Measurements from ENCODE around the gene ASTN1.

Gene ASTN1

DNA sequence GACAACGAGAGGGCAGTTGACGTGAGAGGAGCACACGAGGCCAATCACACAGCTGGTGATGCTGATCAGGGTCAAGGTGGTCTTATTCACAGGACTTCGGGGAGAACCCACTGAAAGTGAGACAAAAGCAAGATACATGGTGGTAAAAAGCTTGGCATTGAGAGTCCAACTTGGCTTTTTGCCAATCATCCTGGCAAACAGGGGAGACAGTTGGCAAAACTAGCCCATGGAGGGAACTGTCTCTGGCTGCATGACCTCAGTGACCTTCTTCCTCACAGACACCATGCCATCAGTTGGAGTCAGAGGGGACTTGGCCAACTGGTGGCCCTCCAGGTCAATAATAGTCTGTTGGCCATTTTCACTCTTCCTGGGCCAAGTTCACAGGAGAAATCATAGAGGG, 139.9 kb downstream of the ASTN1 start:
- no peak for DNase-seq

DNA sequence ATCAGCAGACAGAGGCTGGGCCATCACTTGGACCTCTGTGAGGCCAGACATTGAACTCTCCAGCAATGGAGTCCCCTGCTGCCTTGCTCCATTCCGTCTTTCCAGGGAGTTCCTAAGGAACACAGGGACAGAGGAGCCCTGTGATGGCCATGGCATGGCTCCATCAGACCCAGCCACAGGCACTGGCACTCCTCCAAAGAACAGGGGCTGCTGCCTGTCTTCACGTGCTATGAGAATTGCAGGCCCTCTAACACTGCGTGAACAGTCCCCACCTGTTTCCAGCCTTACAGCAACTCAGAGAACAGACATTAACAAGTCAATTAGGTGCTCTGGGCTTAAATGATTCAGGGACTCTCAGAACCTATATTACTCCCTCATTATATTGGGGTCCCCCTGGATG, 140.8 kb downstream of the ASTN1 start:
- DNase-seq, result no peak

DNA sequence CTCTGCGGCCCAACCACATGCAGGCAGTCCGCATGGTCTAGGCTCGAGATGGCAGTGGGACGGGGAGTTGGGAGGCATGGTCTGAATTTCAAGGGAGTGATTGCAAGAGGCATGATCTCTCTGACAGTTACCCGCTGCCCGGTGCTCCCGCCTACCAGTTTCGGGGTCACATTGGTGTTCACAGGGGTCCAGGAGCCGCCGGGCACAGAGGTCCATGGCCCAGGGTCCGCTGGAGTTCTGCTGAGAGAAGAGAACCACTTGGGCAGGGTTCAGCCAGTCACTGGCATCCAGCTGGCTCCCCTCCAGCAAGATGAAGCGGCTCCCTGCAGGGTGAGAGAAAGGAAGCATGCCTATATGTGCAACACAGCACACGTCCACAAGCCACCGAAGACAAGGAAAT, 141.3 kb downstream of the ASTN1 start:
- DNase-seq, result no peak

DNA sequence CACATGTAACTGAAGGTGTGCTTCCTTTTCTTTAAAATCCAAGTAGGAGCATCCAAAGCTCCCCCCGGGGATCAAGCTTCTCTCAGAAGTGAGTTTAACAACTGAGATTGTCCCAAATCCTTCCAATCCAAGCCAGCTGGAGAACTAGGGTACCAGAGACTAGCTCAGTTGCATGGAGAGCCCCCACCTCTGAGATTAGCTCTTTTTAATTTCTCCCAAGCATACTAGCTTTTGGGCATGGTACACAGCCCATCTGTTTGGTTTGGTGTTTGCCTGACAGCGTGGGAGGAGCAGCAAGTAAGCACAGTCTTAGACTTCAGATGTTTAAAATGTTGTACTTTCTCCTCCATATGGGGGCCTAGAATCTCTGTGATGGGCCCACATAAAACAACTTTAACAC, 142.8 kb downstream of the ASTN1 start:
- no peak for DNase-seq

DNA sequence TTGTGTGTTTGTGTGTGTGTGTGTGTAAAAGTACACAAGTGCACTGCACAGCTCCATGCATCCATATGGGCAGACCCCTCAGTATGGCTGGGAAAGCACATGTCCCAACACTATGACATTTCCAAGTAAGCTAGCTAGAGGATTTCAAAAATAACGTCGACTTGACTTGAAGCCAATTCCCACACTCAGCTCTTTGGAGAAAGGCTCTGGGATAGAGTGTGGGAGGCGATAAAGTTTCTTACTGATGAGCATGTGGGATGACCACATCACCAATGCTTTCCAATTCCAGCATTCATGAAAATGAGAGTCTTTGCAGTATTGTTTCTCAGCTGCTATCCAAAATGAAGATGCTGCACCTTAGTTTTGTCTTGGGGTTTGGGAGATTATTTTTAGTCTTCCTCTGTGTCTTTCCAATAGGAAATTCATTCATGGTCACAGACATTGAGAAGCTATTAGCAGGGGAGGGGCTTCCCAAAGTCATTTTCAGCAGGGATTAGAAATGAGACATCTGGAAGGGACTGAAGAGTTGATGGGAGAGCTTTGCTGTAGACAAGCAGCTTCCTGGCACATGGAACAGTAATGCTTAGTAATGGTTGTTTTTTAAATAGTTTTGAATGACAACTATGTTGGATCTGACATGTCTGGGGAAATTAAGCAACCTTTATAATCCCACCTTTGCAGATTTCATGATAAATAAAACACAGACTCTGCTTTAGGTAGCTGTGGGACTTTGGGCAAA, 143.5 kb downstream of the ASTN1 start:
- DNase-seq, result no peak

DNA sequence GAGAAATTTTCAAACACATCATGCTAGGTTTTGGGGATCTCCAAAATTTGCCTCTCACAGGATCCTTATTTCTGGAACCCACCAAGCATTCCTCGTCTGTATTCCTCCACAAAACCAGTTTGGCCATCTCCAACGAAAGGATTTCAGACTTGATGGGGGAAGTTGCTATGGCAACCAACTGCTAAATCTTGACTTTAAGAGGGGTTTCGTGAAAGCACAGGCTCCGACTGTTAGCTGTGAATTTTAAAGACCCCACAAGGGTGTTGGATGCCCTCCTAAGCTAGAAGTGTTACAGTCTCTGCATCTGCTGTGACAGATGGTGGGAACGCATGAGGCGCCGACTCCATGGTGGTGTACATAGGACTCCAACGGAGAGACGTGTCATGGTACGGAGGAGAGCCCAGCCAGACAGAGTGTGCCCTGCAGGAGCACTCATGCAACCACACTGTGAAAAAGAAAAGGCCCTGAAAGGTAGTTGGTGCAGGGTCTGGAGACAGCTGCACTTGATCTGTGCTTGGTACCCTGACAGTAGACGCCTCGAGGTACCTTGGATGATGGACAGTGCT, 147.1 kb downstream of the ASTN1 start:
- DNase-seq, result no peak

DNA sequence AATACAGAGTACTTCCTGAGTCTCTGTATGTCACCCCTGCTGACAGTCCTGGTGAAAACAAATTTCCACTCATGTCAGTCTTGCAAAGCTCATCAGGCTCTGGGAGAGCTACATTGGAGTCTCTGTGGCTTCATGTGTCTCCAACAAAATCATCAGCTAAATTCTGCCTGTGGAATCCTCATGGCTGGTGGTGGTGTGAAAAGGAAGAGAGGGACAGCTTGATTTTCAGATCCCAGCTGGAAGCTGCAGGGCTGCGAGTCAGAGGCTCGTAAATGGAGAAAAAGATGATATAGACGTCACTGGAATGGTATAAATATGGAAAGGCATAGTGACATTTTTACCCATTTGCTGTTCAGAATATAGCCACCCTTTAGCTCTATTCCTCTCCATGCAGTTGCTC, 150.2 kb downstream of the ASTN1 start:
- no peak for DNase-seq

DNA sequence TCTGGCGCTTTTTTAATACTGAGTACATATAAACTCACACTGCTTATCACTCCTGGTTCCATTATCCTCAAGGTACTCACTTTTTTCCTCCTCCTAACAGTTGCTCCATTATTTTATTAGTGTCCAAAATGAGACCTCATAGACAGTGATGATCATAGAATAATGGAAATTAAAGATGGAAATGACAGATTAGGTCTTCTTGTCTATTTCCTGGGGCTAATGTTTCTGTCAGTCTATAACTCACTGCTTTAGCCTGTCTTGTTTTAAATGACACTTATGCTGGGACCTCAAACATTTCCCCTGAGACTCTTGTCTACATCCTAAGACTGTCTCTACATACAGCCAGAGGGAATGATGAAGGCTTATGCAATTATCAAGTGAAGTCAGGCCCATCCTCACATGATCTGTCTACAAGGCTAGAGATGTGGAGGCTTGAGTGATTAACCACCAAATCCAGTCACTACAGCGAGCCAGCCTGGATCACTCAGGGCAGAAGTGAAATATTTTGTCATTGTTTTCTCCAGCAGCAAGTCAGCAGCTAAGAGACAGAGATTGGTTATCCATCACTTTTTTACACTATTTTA, 152.1 kb downstream of the ASTN1 start:
- no peak for DNase-seq

DNA sequence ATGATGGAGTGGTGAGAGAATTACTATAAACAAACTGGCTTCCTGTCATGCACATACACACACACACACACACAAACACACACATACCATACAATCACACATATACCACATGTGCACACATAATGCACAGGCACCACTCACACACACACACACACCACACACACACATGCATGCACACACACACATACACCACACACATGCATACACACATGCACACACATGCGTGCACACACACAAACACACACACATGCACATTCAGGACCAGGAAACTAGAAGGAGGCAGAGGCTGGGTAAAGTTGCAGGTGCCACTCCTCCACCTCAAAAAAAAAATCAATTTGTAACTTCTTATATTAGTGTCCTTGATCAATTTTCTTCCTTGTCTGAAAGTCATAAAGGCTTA, 153.0 kb downstream of the ASTN1 start:
- no peak for DNase-seq

DNA sequence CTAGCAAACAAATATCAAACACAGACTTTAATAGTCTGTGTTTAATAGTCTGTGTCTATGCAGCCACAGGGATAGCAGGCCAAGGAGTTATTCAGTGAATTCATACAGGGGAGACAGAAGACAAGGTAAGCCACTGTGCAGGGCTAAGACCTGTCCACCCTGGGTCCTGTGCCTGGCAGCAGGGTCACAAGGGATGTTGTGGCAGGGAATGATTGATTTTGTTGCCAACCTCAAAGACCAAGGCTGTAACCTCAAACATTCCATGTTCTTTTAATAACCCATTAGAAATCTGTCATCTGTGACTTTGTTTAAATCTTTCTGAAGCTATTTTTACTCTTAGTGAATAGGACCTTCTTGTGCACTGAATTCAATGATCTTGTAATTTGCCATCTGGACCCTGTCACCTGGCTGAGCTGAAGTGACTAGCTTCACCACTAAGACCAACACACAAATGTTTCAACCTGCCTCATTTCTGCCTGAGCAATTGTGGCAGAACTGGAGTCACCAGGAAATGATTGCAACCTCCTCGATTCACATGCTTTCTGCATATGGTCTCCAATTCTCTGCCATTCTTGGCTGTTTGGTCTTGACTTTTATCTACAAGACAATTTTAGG, 154.2 kb downstream of the ASTN1 start:
- DNase-seq, result no peak

DNA sequence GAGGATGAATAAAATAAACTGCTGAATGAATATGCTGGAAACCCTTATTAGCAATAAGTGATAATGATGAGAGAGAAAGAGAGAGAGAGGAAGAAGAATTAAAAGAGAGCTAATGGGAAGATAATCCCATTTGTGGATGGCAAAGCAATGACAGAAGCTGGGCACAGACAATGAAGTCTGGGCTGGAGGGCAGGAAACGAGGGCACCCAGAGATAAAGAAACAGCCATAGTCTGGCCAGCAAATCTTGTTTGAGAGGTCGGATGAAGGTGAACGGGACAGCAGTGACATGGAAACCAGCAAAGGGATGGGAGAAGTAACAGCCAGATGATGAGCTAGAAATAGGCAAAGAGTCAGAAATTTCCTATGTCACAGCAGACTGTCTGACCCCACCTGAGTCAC, 155.9 kb downstream of the ASTN1 start:
- DNase-seq, result no peak

DNA sequence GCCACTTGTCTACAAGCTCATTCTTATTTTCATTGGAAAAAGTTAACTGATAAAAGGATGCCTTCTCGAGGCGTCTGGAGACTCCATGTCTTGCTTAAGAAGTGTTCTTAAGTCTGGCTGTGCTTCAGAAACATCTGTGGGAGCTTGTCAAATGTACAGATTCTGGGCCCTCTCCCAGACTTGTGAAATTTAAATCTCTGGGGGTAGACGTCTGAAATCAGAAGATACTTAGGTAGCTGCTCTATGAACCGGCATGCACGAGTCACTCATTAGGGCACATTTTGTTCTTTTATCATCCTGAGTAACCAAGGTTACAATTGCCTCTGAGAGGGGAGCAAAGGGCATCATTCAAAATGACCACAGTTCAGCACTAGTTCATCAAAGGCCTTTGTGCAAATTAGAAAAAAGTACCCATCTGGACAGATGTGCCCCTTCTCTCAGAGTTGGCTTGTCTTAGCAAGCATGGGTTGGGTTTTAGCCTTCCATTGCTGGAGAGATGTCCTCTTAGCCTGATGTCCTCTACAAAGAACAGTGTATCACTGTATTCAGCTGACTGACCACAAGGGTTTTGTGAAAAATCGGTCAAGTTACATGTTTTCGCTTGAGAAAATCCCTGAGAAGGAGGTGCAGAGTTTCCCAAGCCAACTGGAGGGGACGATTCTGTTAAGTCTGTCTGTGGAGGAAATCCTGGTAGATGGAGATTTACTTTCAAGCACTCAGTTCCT, 156.9 kb downstream of the ASTN1 start:
- no peak for DNase-seq

DNA sequence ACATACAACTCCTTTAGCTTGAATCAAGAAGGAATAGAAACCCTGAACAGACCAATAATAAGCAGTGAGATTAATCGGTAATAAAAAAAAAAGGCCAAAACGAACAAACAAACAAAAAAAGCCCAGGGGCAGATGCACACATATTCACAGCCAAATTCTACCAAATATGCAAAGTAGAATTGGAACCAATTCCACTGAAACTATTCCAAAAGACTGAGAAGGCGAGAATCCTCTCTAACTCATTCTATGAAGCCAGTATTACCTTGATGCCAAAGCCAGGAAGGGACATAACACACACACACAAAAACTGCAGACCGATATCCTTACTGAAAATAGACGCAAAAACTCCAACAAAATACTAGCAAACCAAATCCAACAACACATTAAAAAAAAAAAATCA, 161.6 kb downstream of the ASTN1 start:
- no peak for DNase-seq

DNA sequence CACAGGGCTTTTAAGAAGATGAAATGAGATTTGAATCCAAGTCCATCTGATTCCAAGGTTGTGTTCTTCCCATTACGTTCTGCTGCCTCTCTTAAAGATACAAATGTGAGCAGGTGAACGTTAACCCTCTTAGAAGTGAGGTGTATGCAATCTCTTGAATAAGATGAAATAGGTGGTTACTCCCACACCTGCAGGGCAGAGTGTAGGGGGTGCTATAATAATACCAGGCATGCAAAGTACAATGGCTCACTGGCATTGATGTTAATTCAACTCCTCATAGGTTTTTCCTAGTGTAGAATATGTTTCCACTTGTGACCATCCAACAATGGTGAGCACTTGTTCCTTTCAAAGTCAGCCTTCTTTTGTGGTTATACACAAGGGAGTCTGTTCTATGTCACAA, 163.0 kb downstream of the ASTN1 start:
- DNase-seq, result no peak

DNA sequence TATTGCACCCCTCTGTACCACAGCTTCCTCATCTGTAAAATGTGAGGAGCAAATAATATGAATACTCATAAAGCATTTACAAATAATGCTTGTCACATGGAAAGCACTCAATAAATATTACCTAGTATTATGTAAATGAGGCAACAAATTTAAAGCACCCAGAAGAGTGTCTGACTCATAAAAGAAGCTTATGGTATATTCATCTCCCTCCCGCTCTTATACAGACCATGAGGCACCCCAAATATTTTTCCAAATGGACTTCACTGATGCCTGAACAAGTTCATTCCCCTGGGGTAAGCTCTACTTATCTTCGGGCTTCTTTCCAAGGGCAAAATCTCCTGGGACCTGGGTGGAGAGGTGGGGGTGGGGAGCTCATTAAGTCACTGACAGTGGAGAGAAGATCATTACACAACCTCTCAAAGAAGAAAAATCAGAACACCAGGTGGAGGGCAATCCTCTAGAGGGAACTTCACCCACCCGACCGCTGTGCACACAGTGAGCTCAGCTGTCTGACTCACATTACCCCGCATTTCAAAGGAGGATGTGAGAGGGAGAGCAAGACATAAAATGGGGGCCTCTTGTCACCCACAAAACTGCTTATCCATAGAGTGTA, 166.2 kb downstream of the ASTN1 start:
- DNase-seq, result no peak

DNA sequence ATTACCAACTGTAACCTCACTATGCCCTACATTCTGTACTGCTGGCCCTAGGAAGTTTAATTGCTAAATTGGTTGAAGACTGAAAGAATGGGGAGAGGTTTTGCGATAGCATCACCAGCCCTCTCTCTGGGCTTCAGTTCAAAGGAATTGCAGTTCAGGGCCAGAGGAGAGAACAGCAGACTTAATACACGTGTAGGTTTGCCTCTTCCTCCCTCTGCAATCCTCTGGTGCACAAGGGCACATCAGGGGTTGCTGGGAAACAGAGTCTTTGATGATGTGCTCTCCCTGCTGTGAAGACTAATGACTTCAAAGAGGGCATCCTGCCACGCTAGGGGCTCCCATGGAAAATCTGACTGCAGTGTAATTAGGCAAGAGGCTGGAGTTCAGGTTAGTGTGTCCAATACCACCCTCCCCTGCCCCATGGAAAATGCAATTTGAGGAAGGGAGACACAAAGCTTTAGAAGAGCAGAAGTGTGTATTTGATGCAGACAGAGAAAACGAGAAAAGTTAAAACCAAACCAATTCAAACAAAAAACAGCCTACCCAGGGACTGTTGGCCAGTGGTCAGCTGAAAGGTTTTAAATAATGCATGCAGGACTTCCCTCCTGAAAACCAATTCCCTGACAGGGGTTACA, 167.9 kb downstream of the ASTN1 start:
- DNase-seq, result no peak

DNA sequence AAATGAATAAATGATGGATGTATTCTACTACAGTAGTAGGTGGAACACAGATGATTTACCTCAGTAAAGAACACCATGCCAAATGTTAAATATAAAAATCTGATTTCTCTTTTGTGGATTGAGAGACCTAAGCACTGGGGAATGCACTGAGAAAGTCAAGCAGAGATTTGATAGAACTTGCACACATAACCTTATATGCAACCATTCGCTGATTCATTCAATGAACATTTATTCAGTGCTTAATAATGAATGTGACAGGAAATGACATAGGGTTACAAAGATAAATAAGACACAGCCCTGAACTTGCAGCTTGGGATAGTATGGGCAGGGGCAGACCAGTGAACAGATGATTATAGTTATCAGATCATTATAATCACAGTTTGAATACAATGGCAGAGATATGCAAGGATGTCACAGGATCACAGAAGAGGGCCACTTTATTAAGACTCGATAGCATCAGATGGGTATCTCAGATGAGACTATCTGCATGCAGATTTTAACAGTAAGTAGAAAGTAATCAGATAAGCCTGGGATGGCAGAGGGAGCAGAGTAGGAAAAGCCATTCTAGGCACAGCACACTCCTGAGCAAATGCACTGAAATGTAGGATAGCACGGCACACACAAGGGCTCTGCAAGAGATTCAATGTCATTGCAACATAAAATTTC, 169.4 kb downstream of the ASTN1 start:
- DNase-seq, result no peak

DNA sequence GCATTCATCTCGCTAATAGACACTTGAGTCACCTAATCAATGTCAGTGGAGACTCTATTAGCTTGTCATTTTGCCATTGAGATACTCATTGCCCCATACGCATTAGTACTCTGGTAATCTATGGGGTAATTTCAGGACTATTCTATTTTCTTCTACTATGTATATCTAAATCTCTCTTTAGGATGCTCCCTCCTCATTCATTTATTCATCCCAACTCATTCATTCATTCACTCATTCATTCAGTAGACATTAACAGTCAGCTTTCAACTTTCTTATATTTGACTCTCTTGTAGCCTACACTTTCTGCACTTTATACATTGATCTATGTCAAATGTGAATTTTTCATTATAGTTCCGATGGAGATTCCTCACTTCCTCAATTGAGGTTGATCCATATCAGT, 170.9 kb downstream of the ASTN1 start:
- no peak for DNase-seq

DNA sequence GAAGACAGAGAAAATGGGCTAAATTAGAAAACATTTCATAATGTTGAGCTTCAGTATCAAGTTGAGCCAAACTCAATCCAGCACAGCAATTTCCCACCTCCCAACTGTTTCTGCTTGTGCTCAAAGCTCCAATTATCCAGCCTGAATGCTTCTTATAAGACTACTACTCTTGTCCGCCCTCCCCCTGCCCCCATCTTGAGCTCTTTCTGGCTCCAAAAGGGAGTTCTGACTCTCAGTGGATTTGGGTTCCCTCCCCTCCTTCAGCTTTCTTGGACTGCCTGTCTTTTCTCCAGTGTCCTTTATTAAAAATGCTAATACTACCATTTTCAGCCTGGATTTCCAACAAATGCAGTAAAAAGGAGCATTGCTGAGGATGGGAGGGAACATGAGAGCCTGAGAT, 174.8 kb downstream of the ASTN1 start:
- DNase-seq, result no peak

DNA sequence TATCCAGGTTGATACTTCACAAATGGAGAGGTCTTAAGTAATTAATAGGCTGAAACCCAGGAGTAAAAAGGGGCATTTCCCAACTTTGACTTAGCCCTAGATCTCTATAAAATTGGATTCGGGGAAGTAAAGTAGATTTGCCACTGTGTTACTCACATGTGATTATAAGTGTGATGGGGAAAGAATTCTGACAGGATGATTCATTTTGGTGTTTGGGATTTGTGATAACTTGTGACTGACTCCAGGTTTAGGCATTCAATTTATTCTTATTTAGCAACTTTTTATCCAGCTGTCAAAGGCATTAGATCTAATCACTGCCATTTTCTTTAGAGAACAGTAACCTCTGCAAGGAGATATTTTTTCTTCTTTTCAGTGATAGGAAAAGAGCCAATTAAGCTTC, 175.5 kb downstream of the ASTN1 start:
- DNase-seq, result no peak

DNA sequence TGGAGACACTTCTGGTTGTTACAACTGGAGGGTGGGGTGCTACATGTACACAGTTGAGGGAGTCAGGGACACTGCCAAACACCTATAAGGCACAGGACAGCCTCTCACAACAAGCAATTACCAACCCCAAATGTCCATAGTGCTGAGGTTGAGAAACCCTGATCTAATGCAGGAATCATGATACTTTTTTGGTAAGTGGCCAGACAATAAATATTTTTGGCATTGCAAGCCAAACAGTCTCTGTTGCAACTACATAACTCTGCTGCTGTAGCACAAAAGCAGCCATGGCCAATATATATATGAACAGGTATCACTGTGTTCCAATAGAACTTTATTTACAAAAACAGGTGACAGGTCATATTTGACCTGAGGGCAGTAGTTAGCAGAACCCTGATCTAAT, 177.5 kb downstream of the ASTN1 start:
- no peak for DNase-seq

DNA sequence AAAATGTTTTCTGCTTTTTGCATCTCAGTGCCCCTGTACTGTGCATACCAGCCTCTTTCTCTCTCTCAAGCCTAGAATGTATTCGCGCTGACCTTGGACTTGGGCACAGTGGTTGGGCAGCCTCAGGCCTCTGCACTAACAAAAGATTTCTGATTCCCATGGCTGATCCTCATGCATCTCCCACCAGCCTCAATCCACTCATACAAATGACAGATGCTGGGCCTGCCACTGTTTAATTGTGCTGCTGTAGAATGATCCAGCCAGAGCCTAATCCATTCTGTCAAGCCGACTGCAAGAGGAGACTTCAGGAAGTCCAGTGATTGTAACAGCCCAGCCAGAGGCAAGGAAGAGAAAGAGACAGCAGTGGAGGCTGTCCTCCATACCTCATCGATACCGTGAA, 180.8 kb downstream of the ASTN1 start:
- no peak for DNase-seq

All from DMS 273 treated with DMSO at 0.1 percent for 48 hours (cell line).